Activated naive CD8-positive, alpha-beta T cell treated with anti-CD3 and anti-CD28 coated beads, Interleukin-2, amount 50 U/mL, for 24 hours (primary cell): ENCODE data around the gene UVRAG.
"Not testable (repeated sequence)": the region's sequence is repeated elsewhere in the genome, so short reads cannot be mapped to it uniquely, and the experiment has no call there.

Experiments used
- ATAC-seq: fragments of 150-1000 bp; cut with Tn5 transposase; one replicate; pipeline ENCODE4 v1.10.0; 2021
- DNase-seq: peaks from one replicate; pipeline ENCODE4 v3.0.0; 2021
- H3K27ac Mint-ChIP-seq: one replicate; pipeline ENCODE4 v1.8.0; 2021; ENCODE audit warnings: mild to moderate bottlenecking, mixed read lengths
- H3K27me3 Mint-ChIP-seq: one replicate; pipeline ENCODE4 v1.8.0; 2021; ENCODE audit warnings: mixed read lengths
- H3K36me3 Mint-ChIP-seq: one replicate; pipeline ENCODE4 v1.8.0; 2021; ENCODE audit warnings: low read depth, mixed read lengths
- H3K4me1 Mint-ChIP-seq: one replicate; pipeline ENCODE4 v1.8.0; 2021; ENCODE audit warnings: mixed read lengths
- H3K4me3 Mint-ChIP-seq: one replicate; pipeline ENCODE4 v1.8.0; 2021; ENCODE audit warnings: mild to moderate bottlenecking, moderate library complexity, mixed read lengths
- H3K9me3 Mint-ChIP-seq: one replicate; pipeline ENCODE4 v1.8.0; 2021; ENCODE audit warnings: mixed read lengths

The UVRAG gene

DNA sequence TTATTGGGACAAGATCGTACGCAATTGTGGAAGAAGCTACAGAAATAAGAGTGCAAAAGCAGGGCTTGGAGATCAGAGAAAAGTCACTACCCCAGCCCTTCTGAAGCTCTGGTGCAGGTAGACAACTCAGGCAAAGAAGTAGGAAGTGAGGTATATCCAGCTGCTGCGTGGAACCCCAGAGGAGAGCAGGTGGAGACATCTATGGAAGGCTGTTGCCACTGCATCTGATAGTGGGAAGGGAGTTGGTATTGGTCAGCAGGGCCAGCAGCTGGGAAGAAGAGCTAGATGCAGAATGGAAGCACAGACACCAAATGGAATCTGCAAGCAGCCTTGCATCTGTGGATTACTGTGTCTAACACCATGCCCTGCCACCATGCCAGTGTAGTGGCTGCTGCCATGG is 226.2 kb downstream of the UVRAG start:
- Mint-ChIP-seq H3K36me3 (peaks cover 18% of the 10 kb centered on the region), H3K27me3 (no peaks in the 10 kb centered on the region), H3K27ac (no peak overlapping the region), H3K4me3 (no peak overlapping the region), H3K9me3 (peaks cover 10% of the 10 kb centered on the region), H3K4me1 (no peaks in the 10 kb centered on the region)
- no peak for ATAC-seq
- no peak for DNase-seq

GRCh38 chr11:76044750-76045320 is 229.8 kb downstream of the UVRAG start:
- ATAC-seq (no peak), DNase-seq (no peak)
- Mint-ChIP-seq H3K4me3 (no peak overlapping the region), H3K27ac (no peak overlapping the region), H3K27me3 (no peaks in the 10 kb centered on the region), H3K36me3 (peaks cover 44% of the 10 kb centered on the region), H3K4me1 (no peaks in the 10 kb centered on the region), H3K9me3 (peaks cover 30% of the 10 kb centered on the region)

DNA sequence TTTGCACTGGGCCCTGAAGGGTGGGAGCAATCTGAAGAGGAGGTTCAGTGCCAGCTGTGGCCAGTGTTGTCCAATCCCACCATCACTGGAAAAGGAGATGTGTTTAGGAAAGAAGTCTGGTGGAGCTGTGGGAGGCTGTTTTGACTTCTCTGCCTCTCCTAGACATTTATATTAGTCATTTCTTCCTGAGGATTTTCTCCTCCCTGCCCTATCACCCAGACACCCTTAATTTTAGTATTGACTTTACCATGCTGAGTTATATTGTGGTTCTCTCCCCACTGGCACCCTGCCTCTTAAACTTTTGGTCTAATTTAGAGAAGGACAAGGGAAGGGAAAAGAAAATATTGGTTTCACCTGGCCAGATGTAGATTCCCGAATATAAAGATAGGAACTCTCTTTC is 232.2 kb downstream of the UVRAG start:
- ATAC-seq (no peak), DNase-seq (no peak)
- Mint-ChIP-seq H3K27me3 (no peaks in the 10 kb centered on the region), H3K4me1 (no peaks in the 10 kb centered on the region), H3K9me3 (peaks cover 30% of the 10 kb centered on the region), H3K4me3 (no peak overlapping the region), H3K27ac (no peak overlapping the region), H3K36me3 (peaks cover 44% of the 10 kb centered on the region)

GRCh38 chr11:76047766-76048165 is 232.8 kb downstream of the UVRAG start:
- ATAC-seq (no peak), DNase-seq (no peak)
- H3K27ac Mint-ChIP-seq, result no peak overlapping the region
- H3K9me3 Mint-ChIP-seq, result peaks cover 30% of the 10 kb centered on the region
- H3K4me1 Mint-ChIP-seq, result no peaks in the 10 kb centered on the region
- peaks cover 45% of the 10 kb centered on the region for H3K36me3 Mint-ChIP-seq
- H3K4me3 Mint-ChIP-seq, result no peak overlapping the region
- H3K27me3 Mint-ChIP-seq, result no peaks in the 10 kb centered on the region

- Mint-ChIP-seq H3K36me3 (peaks cover 47% of the 10 kb centered on the region), H3K27me3 (no peaks in the 10 kb centered on the region), H3K4me1 (no peaks in the 10 kb centered on the region), H3K9me3 (peaks cover 33% of the 10 kb centered on the region), H3K4me3 (no peak overlapping the region), H3K27ac (no peak overlapping the region)
- ATAC-seq (no peak), DNase-seq (no peak)
Observed at GRCh38 chr11:76048763-76049162, 233.8 kb downstream of the UVRAG start.

DNA sequence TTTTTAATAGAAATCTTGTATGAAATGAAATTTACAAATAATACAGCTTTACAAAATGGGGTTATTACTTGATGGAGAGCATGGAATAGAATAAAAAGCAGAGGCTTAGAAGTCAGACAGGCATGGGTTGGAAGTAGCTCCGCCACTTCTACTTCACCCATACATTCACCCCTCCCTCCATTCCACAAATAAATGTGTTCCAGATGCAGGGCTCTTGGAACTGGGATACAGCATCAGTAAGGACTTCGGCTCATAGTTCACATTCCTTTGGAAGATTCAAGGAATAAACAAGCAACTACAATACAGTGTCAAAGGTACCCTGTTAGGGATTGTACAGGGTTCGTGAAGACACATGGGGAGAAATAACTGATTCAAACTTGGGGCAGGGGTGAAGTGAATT is 234.5 kb downstream of the UVRAG start:
- H3K27ac Mint-ChIP-seq, result no peak overlapping the region
- H3K9me3 Mint-ChIP-seq, result peaks cover 33% of the 10 kb centered on the region
- no peaks in the 10 kb centered on the region for H3K4me1 Mint-ChIP-seq
- peaks cover 47% of the 10 kb centered on the region for H3K36me3 Mint-ChIP-seq
- no peaks in the 10 kb centered on the region for H3K27me3 Mint-ChIP-seq
- no peak overlapping the region for H3K4me3 Mint-ChIP-seq
- DNase-seq (no peak), ATAC-seq (no peak)

GRCh38 chr11:76051937-76052336 is 236.9 kb downstream of the UVRAG start:
- Mint-ChIP-seq H3K9me3 (peaks cover 19% of the 10 kb centered on the region), H3K36me3 (peaks cover 46% of the 10 kb centered on the region), H3K27me3 (no peaks in the 10 kb centered on the region), H3K27ac (no peak overlapping the region), H3K4me1 (no peaks in the 10 kb centered on the region), H3K4me3 (no peak overlapping the region)
- DNase-seq, result no peak
- no peak for ATAC-seq

DNA sequence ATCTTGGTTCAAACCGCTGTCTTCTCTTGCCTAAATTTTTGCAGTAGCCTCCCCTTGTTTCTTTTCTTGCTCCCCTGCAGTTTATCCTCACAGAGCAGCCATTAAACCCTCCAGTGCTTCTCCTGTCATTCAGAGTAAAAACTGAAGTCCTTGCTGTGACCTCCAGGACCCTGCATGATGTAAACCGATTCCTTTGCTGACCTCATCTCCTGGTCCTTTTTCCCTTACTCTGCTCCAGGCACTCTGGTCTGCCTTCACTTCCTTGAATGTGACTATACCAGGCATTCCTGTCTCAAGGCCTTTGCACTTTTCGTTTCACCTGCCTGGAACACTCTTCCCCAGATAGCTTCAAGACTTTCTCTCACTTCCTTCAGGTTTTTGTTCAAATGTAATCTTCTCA is 239.3 kb downstream of the UVRAG start:
- Mint-ChIP-seq H3K27me3 (no peaks in the 10 kb centered on the region), H3K27ac (no peak overlapping the region), H3K4me3 (no peak overlapping the region), H3K9me3 (peaks cover 4% of the 10 kb centered on the region), H3K36me3 (peaks cover 23% of the 10 kb centered on the region), H3K4me1 (peaks cover under 1% of the 10 kb centered on the region)
- ATAC-seq, result no peak
- no peak for DNase-seq

DNA sequence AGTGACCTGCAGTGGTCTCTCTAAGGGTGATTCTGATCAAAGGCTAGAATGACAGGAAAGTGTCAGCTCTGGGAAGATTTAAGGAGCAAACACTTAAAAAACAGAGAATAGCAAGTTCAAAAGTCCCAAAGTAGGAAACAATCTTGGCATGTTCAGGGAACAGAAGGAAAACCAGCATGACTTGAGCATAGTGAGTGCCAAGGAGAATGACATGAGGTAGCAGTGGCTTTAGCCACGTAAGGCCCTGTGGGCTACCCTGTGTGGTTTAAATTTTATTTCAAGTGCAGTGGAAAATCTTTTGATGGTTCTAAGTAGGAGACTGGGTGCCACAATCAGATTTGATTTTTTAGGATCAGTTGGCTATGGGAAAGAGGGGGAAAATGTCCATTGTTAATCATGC is 241.9 kb downstream of the UVRAG start:
- Mint-ChIP-seq H3K36me3 (peaks cover 24% of the 10 kb centered on the region), H3K4me1 (peaks cover 2% of the 10 kb centered on the region), H3K27ac (no peak overlapping the region), H3K27me3 (no peaks in the 10 kb centered on the region), H3K9me3 (peaks cover 3% of the 10 kb centered on the region), H3K4me3 (no peak overlapping the region)
- DNase-seq, result no peak
- no peak for ATAC-seq

- not testable (repeated sequence) for ATAC-seq, H3K9me3 Mint-ChIP-seq, H3K27me3 Mint-ChIP-seq, H3K27ac Mint-ChIP-seq, H3K4me1 Mint-ChIP-seq, H3K4me3 Mint-ChIP-seq, DNase-seq
- peaks cover 13% of the 10 kb centered on the region for H3K36me3 Mint-ChIP-seq
Observed at GRCh38 chr11:76060475-76061036, 245.5 kb downstream of the UVRAG start.

- H3K36me3 Mint-ChIP-seq, result peaks cover 21% of the 10 kb centered on the region
- ATAC-seq, result no peak
Observed at GRCh38 chr11:76062733-76063132, 247.7 kb downstream of the UVRAG start.

GRCh38 chr11:76064192-76064591 is 249.2 kb downstream of the UVRAG start:
- Mint-ChIP-seq H3K4me3 (no peak overlapping the region), H3K36me3 (peaks cover 26% of the 10 kb centered on the region), H3K9me3 (no peaks in the 10 kb centered on the region), H3K27ac (no peak overlapping the region), H3K4me1 (peaks cover 2% of the 10 kb centered on the region), H3K27me3 (no peaks in the 10 kb centered on the region)
- ATAC-seq (no peak), DNase-seq (no peak)

More at GRCh38 chr11:76062733-76063132, 247.7 kb downstream of the UVRAG start:
- Mint-ChIP-seq H3K27ac (no peak overlapping the region), H3K27me3 (no peaks in the 10 kb centered on the region), H3K9me3 (no peaks in the 10 kb centered on the region), H3K4me1 (peaks cover 2% of the 10 kb centered on the region), H3K4me3 (no peak overlapping the region)
- DNase-seq, result no peak

DNA sequence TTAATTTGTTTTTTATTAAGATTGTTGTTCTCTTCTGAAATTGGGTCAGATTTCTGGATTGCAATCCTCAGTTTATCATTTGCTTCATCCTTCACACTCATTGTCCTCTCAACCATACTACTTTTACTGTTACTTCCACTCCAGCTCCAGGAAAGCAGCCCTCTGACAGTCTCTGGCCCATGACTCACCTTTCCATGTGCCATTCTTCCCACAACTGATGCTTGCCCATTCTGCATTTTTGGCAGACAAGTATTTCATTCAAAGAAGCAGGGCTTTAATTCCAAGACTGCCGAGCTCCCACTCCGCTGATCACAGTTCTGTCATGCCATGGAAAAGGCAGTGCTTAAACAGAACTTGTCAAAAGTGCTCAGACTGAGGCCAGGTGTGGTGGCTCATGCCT is 252.1 kb downstream of the UVRAG start:
- no peaks in the 10 kb centered on the region for H3K4me1 Mint-ChIP-seq
- no peaks in the 10 kb centered on the region for H3K9me3 Mint-ChIP-seq
- no peaks in the 10 kb centered on the region for H3K27me3 Mint-ChIP-seq
- DNase-seq (no peak), ATAC-seq (no peak)
- no peak overlapping the region for H3K27ac Mint-ChIP-seq
- peaks cover 22% of the 10 kb centered on the region for H3K36me3 Mint-ChIP-seq
- H3K4me3 Mint-ChIP-seq, result no peak overlapping the region

- H3K27ac Mint-ChIP-seq, result no peak overlapping the region
- no peaks in the 10 kb centered on the region for H3K27me3 Mint-ChIP-seq
- no peaks in the 10 kb centered on the region for H3K4me1 Mint-ChIP-seq
- ATAC-seq, result no peak
- H3K36me3 Mint-ChIP-seq, result peaks cover 20% of the 10 kb centered on the region
- H3K9me3 Mint-ChIP-seq, result no peaks in the 10 kb centered on the region
- DNase-seq, result no peak
- no peak overlapping the region for H3K4me3 Mint-ChIP-seq
Observed at GRCh38 chr11:76069001-76069400, 254.0 kb downstream of the UVRAG start.

DNA sequence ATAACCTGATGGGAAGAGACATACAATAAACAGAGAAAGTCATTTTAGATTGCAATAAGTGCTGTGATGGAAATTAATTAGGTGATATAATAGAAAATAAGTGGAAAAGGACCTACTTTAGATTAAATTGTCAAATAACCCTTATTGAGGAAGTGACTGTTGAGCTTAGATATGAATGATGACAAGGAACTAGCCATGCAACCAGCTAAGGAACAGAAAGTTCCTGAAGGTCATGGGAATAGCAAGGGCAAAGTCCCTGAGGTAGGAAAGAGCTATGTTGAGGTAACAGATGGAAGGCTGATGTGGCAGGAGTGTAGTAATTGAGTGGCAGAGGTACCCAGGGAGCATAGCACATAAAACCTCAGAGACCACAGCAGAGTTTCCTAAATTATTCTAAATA is 256.1 kb downstream of the UVRAG start:
- Mint-ChIP-seq H3K27me3 (no peaks in the 10 kb centered on the region), H3K36me3 (peaks cover 18% of the 10 kb centered on the region), H3K27ac (no peak overlapping the region), H3K4me3 (no peak overlapping the region), H3K4me1 (peaks cover 3% of the 10 kb centered on the region), H3K9me3 (no peaks in the 10 kb centered on the region)
- no peak for DNase-seq
- no peak for ATAC-seq

DNA sequence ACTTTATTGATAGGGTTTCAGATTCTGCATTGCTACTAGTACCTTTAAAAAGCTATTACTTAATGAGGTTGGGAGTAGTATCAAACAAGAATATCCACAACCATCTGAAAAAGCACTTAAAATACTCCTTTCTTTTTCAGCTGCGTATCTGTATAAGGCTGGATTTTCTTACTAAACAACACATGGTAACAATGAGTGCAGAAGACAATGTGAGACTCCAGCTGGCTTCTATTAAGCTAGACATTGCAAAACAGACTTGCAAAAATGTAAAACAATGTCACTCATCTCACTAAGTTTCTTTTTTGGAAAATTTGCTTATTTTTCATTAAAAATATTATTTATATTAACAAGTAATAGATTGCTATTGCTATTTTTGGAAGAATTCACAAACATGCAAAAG is 258.7 kb downstream of the UVRAG start:
- Mint-ChIP-seq H3K4me1 (peaks cover 7% of the 10 kb centered on the region), H3K27me3 (no peaks in the 10 kb centered on the region), H3K27ac (no peak overlapping the region), H3K4me3 (no peak overlapping the region), H3K9me3 (no peaks in the 10 kb centered on the region), H3K36me3 (peaks cover 6% of the 10 kb centered on the region)
- ATAC-seq, result no peak
- DNase-seq, result no peak
